A549 (cell line): ENCODE measurements around the gene SORBS1. TPM values are rescaled to one million over a fixed set of nuclear protein-coding genes. Genes with fewer than 3 reads are reported as not detected.
A peak's percentile ranks its signal among the peaks of the same experiment; 100 is the strongest.

Experiments
- ATAC-seq, 2 experiments: fragments of 200-7000 bp in 1 of 2; fragments of >200 bp in 1 of 2; cut with Nextera tagmentation in 1 of 2; cut with Tn5 transposase in 1 of 2; 3 replicates each; pipeline versions ENCODE4 v1.8.0 to v1.9.1; 2018 to 2020; ENCODE audit warnings: mild to moderate bottlenecking in 1 of 2, moderate library complexity in 1 of 2
- CTCF ChIA-PET: fragments of 300-600 bp; sonication (Branson Sonifier 250); formaldehyde crosslinking; extraction: SDS; loops from one replicate; lab custom pipeline; 2021; ENCODE audit warnings: antibody characterized with exemption, inconsistent platforms; lab: Yijun Ruan, JAX
- POLR2A ChIA-PET: fragments of 350-600 bp; formaldehyde crosslinking; extraction: SDS; loops from one replicate; lab custom pipeline; 2021; ENCODE audit warnings: antibody characterized with exemption, inconsistent platforms; lab: Yijun Ruan, JAX
- DNase-seq, 2 experiments: peaks; one replicate each; pipeline versions ENCODE4 v3.0.0 to v3.0.0-alpha.2; 2011 to 2016; ENCODE audit warnings: low read depth in 1 of 2, low spot score in 1 of 2
- FAIRE-seq: peaks from 2 replicates; lab custom pipeline; 2011; peaks lifted over from hg19 to GRCh38; lab: Jason Lieb, UNC
- H3K27ac ChIP-seq, 2 experiments: fragments of >200 bp; sonication (Bioruptor Twin); formaldehyde crosslinking; 3 replicates each; pipeline ENCODE4 v1.5.1; 2016 to 2017
- H3K4me1 ChIP-seq: fragments of >200 bp; sonication (Bioruptor Twin); formaldehyde crosslinking; 3 replicates; pipeline ENCODE4 v1.6.1; 2016
- H3K4me2 ChIP-seq: fragments of >200 bp; sonication (Bioruptor Twin); formaldehyde crosslinking; 3 replicates; pipeline ENCODE4 v1.6.1; 2016
- H3K4me3 ChIP-seq: fragments of >200 bp; sonication (Bioruptor Twin); formaldehyde crosslinking; 3 replicates; pipeline ENCODE4 v1.5.1; 2016
- H3K9me3 ChIP-seq: fragments of >200 bp; sonication (Bioruptor Twin); formaldehyde crosslinking; 3 replicates; pipeline ENCODE4 v1.6.1; 2016
- BCL3 ChIP-seq: fragments of >200 bp; sonication (Bioruptor Twin); formaldehyde crosslinking; IDR thresholded peaks from 3 replicates; pipeline ENCODE4 v1.6.1; 2016
- CBX8 ChIP-seq: fragments of 200-600 bp; sonication (generic); IDR thresholded peaks from 2 replicates; pipeline ENCODE4 v1.6.1; 2016
- CEBPB ChIP-seq, 2 experiments: fragments of >200 bp in 1 of 2; sonication (Bioruptor Twin) in 1 of 2; formaldehyde crosslinking in 1 of 2; IDR thresholded peaks; 2 replicates each; pipeline ENCODE4 v1.6.1; 2012 to 2016
- CHD2 ChIP-seq: fragments of 150-350 bp; IDR thresholded peaks from 2 replicates; pipeline ENCODE4 v1.6.1; 2014; ENCODE audit warnings: low read length; ENCODE audit not compliant: partially characterized antibody
- EHMT2 ChIP-seq: fragments of 200-600 bp; sonication (generic); IDR thresholded peaks from 2 replicates; pipeline ENCODE4 v1.6.1; 2016; ENCODE audit warnings: antibody characterized with exemption, low read depth, mild to moderate bottlenecking, moderate library complexity
- ELK1 ChIP-seq: fragments of 150-350 bp; IDR thresholded peaks from 2 replicates; pipeline ENCODE4 v1.6.1; 2014; ENCODE audit warnings: low read depth, mild to moderate bottlenecking, low read length
- EP300 ChIP-seq, 2 experiments: fragments of >200 bp; sonication (Bioruptor Twin); formaldehyde crosslinking; IDR thresholded peaks; 2 replicates in 1 of 2; 3 replicates in 1 of 2; pipeline ENCODE4 v1.6.1; 2016 to 2017
- FOSL2 ChIP-seq, 2 experiments: fragments of 450-650 bp in 1 of 2; fragments of >200 bp in 1 of 2; sonication (Bioruptor Twin) in 1 of 2; formaldehyde crosslinking; IDR thresholded peaks; 2 replicates each; pipeline versions ENCODE4 v1.5.0 to v1.6.1; 2016 to 2020; ENCODE audit warnings: mild to moderate bottlenecking in 1 of 2, moderate library complexity in 1 of 2
- GATA3 ChIP-seq: IDR thresholded peaks from 2 replicates; pipeline ENCODE4 v1.6.1; 2012; ENCODE audit warnings: borderline replicate concordance
- HES2 ChIP-seq: fragments of >200 bp; sonication (Bioruptor Twin); formaldehyde crosslinking; IDR thresholded peaks from 2 replicates; pipeline ENCODE4 v1.6.1; 2016
- HOXB5 ChIP-seq: fragments of 250-450 bp; sonication (Bioruptor Pico); IDR thresholded peaks from 2 replicates; pipeline ENCODE4 v1.5.0; 2020; ENCODE audit warnings: mild to moderate bottlenecking, moderate library complexity
- JUN ChIP-seq, 2 experiments: fragments of >200 bp; sonication (Bioruptor Twin); formaldehyde crosslinking; IDR thresholded peaks; 2 replicates in 1 of 2; 3 replicates in 1 of 2; pipeline ENCODE4 v1.6.1; 2016 to 2017
- MAX ChIP-seq: IDR thresholded peaks from 2 replicates; pipeline ENCODE4 v1.6.1; 2012
- MAZ ChIP-seq: fragments of 150-350 bp; IDR thresholded peaks from 2 replicates; pipeline ENCODE4 v1.6.1; 2014; ENCODE audit warnings: antibody characterized with exemption, low read depth, low read length, borderline replicate concordance
- NFE2L2 ChIP-seq: fragments of 150-350 bp; conservative IDR thresholded peaks from 2 replicates; pipeline ENCODE4 v1.6.1; 2014; ENCODE audit warnings: low read length
- NPAS2 ChIP-seq: fragments of 250-450 bp; sonication (Bioruptor Pico); IDR thresholded peaks from 2 replicates; pipeline ENCODE4 v1.8.0; 2022; ENCODE audit warnings: mild to moderate bottlenecking, moderate library complexity, borderline replicate concordance
- PHF8 ChIP-seq: fragments of 200-600 bp; sonication (generic); IDR thresholded peaks from 2 replicates; pipeline ENCODE4 v1.6.1; 2016; ENCODE audit warnings: low read depth, mild to moderate bottlenecking, antibody characterized with exemption, moderate library complexity, borderline replicate concordance
- POLR2A ChIP-seq: IDR thresholded peaks from 2 replicates; pipeline ENCODE4 v1.6.1; 2012; ENCODE audit warnings: mild to moderate bottlenecking, low read length
- RAD21 ChIP-seq, 2 experiments: fragments of >200 bp in 1 of 2; sonication (Bioruptor Twin) in 1 of 2; formaldehyde crosslinking in 1 of 2; IDR thresholded peaks in 1 of 2; conservative IDR thresholded peaks in 1 of 2; 2 replicates in 1 of 2; 3 replicates in 1 of 2; pipeline ENCODE4 v1.6.1; 2012 to 2018; ENCODE audit warnings: inconsistent platforms in 1 of 2
- RARB ChIP-seq: fragments of 250-450 bp; sonication (Bioruptor Pico); IDR thresholded peaks from 2 replicates; pipeline ENCODE4 v1.8.0; 2021; ENCODE audit warnings: mild to moderate bottlenecking, moderate library complexity
- TFCP2L1 ChIP-seq: fragments of 250-450 bp; sonication (Bioruptor Pico); IDR thresholded peaks from 2 replicates; pipeline ENCODE4 v1.5.0; 2021; ENCODE audit warnings: mild to moderate bottlenecking
- WGBS: methylation state at CpG from one replicate; pipeline ENCODE4 v1.1.6; 2017; ENCODE audit errors: missing lambda C conversion rate; 5-methylcytosine and 5-hydroxymethylcytosine counted together
- polyA plus RNA-seq, 4 experiments: library from polyadenylated mRNA; depleted of rRNA in 3 of 4; stranded (reverse); fragments of >200 nt; fragmentation: RNase III in 1 of 4; extraction: RNeasy Plus Mini Kit Qiagen cat#74134 plus additional on column Dnase treatment in 1 of 4; gene quantifications; 2 replicates in 3 of 4; 3 replicates in 1 of 4; pipeline ENCODE4 v1.2.3, GENCODE V29; 2011 to 2017
- TF ChIP-seq, protein P1 (sequence below): fragments of 450-650 bp; IDR thresholded peaks from 2 replicates; pipeline ENCODE4 v1.6.1; 2014; ENCODE audit warnings: antibody characterized with exemption

SORBS1 gene
- polyA plus RNA-seq, 2 of the 4 experiments (the other 2 are of a cell fraction) = 0.39 to 0.80 TPM

- Histone ChIP-seq H3K27ac (peak overlapping the region in 1 of 2 experiments; percentile 31; a peak in 3 of 6 replicates), H3K4me1 (peaks cover 44% of the 10 kb centered on the region), H3K9me3 (no peaks in the 10 kb centered on the region), H3K4me3 (no peak overlapping the region), H3K4me2 (peak overlapping the region; percentile 3; the same call in 1 of the 3 replicates)
- ATAC-seq (no peak), DNase-seq (no peak), FAIRE-seq (no peak)
- 81% methylated on average over 8 of the region's 8 CpGs for WGBS
- ChIA-PET CTCF (interaction anchor here (0.6 to 1.9 kb wide), 5 partner anchors 37 to 93 kb away, joined by 3 to 7 read pairs (median 4); no protein-coding TSS in a partner anchor), POLR2A (no interaction called here)
- TF ChIP-seq FOSL2 (IDR thresholded peaks at IDR 0.05) = no peak
- peak; percentile 34 for TF ChIP-seq FOSL2 (CRISPR knock-in tag; IDR thresholded peaks at IDR 0.05)
- TF ChIP-seq CBX8 = no peak
These were observed 257.6 kb downstream of the SORBS1 start for GRCh38 chr10:95303535-95303934.

- Histone ChIP-seq H3K4me2 (no peak overlapping the region), H3K4me3 (no peak overlapping the region), H3K27ac (no peak overlapping the region), H3K4me1 (peaks cover 17% of the 10 kb centered on the region), H3K9me3 (no peaks in the 10 kb centered on the region)
- WGBS = 82% methylated on average over 3 of the region's 3 CpGs
- FAIRE-seq (no peak), ATAC-seq (no peak), DNase-seq (no peak)
- ChIA-PET CTCF (interaction anchor here (0.6 to 1.7 kb wide), 3 partner anchors 19 to 87 kb away, joined by 4 to 5 read pairs (median 4); no protein-coding TSS in a partner anchor), POLR2A (no interaction called here)
- TF ChIP-seq EP300 (IDR thresholded peaks at IDR 0.05) (no peak), POLR2A (no peak)
These were observed 261.1 kb downstream of the SORBS1 start for GRCh38 chr10:95300022-95300539.

DNA sequence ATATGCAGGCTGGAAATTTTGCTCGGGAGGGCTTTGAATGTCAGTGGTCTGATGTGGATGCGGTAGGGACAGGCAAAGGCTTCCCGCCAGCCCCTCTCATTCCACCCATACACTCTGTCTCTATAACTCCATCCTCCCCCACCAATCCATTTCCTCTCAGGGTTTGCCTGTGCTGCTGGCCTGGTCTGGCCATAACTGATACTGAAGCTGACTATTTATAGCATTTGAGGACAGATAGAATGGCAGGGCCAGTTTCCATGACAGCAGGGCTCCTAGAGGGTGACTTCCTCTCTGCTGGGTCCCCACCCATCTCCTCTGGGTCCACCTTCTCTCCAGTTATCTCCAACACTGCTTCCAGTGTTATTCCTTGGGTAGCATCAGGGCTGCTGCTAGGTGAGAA lies 263.8 kb downstream of the SORBS1 start:
- WGBS = 90% methylated on average over 3 of the region's 3 CpGs
- no peak; a peak in 1 of 6 replicates for ATAC-seq
- CTCF ChIA-PET = interaction anchor here (0.7 to 4.6 kb wide), 7 partner anchors 10 to 1344 kb away, joined by 3 to 27 read pairs (median 3); no protein-coding TSS in a partner anchor
- no peaks in the 10 kb centered on the region for H3K4me1 ChIP-seq
- POLR2A ChIA-PET = no interaction called here
- no peak overlapping the region for H3K4me3 ChIP-seq
- no peak for DNase-seq
- TF ChIP-seq TFCP2L1 (CRISPR knock-in tag) (no peak), ELK1 (no peak), NPAS2 (CRISPR knock-in tag) (no peak), BCL3 (no peak), CEBPB (IDR thresholded peaks at IDR 0.05) (no peak), PHF8 (no peak), POLR2A (no peak), HES2 (no peak), RAD21 (conservative IDR thresholded peaks at IDR 0.05 in 1 of 2, IDR thresholded peaks at IDR 0.05 in 1 of 2) (no peak), CHD2 (no peak), GATA3 (no peak), HOXB5 (no peak), RARB (CRISPR knock-in tag) (no peak), JUN (IDR thresholded peaks at IDR 0.05) (no peak), EHMT2 (no peak), NFE2L2 (no peak), MAX (no peak), MAZ (no peak)
- TF ChIP-seq, protein P1, sequence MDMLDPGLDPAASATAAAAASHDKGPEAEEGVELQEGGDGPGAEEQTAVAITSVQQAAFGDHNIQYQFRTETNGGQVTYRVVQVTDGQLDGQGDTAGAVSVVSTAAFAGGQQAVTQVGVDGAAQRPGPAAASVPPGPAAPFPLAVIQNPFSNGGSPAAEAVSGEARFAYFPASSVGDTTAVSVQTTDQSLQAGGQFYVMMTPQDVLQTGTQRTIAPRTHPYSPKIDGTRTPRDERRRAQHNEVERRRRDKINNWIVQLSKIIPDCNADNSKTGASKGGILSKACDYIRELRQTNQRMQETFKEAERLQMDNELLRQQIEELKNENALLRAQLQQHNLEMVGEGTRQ = no peak
- TF ChIP-seq, all 56 proteins: peak for 0
- Histone ChIP-seq H3K4me2 (no peak overlapping the region), H3K27ac (no peak overlapping the region), H3K9me3 (no peaks in the 10 kb centered on the region)
- no peak for FAIRE-seq
